Left colon (tissue), 2 donors: ENCODE measurements around the gene FLOT2. TPM values are rescaled to one million over a fixed set of nuclear protein-coding genes. Genes with fewer than 3 reads are reported as not detected.
"Not testable (repeated sequence)": the region's sequence is repeated elsewhere in the genome, so short reads cannot be mapped to it uniquely, and the experiment has no call there.

Experiments used
- ATAC-seq: fragments of 200-7000 bp; cut with Tn5 transposase; one replicate; pipeline ENCODE4 v1.9.1; 2020; ENCODE audit warnings: mild to moderate bottlenecking, moderate library complexity
- DNase-seq, 2 donors: peaks; one replicate each; pipeline ENCODE4 v3.0.0-alpha.2; 2020
- intact Hi-C, 2 donors: fragments of 100-400 bp; cut with DNase I in 1 of 2; cut with micrococcal nuclease in 1 of 2; formaldehyde crosslinking; loops; one replicate each; pipeline versions ENCODE4 v1.11.2 to v1.14.0; 2022; cut with DNase I, micrococcal nuclease
- total RNA-seq, 2 donors: library from RNA; stranded (reverse); fragmentation: NEBNext Ultra II Directional; extraction: Animal tissue kit (Norgen Biotek cat#: 25700); gene quantifications; one replicate each; pipeline ENCODE4 v1.2.1, GENCODE V29; 2021
- donor health status: DM: no; HTN: no; CAD: no.
- donor health status: DM: yes; HTN: yes; CAD: no.

Gene FLOT2
- total RNA-seq, 2 donors from 2014 or later = 82.4 to 91.5 TPM

GRCh38 chr17:28883967-28884702, 13.4 kb downstream of the FLOT2 start:
- no peak for DNase-seq
- intact Hi-C loops = no loop called here
- ATAC-seq = no peak

DNA sequence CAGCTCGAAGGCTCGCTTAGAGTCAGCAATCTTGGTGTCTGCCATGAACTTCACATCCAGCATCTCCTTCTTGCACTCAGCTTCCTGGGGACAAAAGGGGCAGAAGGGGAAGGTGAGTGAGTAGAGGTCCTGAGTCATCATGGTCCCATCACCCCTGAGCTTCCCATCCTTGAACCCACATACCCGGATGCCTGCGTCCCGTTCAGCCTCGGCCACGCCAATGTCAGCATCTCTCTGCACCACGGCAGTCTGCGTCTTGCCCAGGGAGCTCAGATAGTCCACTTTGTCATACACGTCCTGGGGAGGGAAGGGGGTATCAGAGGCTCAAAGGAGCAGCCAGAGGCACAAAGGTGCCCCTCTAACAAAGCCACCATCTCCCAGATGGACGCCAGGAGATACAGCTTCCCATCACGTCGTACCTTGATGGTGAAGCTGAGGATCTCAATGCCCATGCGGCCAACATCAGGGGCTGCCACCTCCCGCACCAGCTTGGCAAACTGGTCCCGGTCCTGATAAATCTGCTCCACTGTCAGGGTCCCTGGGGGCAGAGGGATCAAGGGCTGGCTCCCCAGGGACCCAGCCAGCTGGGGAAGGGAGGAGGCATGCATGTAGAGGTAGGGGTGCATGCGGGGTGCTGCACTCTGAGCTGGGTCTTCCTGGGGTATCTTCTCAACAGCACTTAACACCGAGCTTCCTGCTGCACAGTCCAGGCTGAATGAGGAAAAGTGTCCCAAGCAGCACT, 15.2 kb downstream of the FLOT2 start:
- DNase-seq = no peak
- intact Hi-C loops = no loop called here
- ATAC-seq = no peak

GRCh38 chr17:28881533-28882056, 15.9 kb downstream of the FLOT2 start:
- DNase-seq (no peak), ATAC-seq (no peak)
- intact Hi-C loops = no loop called here

GRCh38 chr17:28880572-28880945, 17.0 kb downstream of the FLOT2 start:
- ATAC-seq (no peak), DNase-seq (no peak)
- intact Hi-C loops = no loop called here

- DNase-seq (no peak), ATAC-seq (no peak)
- intact Hi-C loops = no loop called here
These were observed 17.5 kb downstream of the FLOT2 start for GRCh38 chr17:28879886-28880571.

DNA sequence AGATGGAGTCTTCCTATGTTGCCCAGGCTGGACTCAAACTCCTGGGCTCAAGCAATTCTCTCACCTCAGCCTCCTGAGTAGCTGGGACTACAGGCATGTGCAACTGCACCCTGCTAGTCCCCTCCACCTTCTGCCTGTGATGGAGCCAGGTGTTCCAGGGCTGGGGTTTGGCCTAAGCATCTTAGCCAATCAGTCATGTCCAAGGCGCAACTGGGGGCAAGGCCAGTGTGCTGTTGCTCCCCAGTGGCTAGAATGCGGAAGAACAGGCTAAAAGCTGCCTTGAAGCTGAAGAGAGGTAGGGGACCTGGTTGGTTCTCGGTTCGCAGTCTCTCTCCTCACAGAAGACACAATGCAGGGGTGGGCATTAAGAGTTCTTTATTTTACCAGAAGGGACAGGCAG, 18.6 kb downstream of the FLOT2 start:
- DNase-seq (no peak), ATAC-seq (peak; percentile 92)
- intact Hi-C loops = no loop called here

- ATAC-seq = no peak
- intact Hi-C loops = no loop called here
- DNase-seq = no peak
These were observed 19.2 kb downstream of the FLOT2 start for GRCh38 chr17:28878158-28878910.

DNA sequence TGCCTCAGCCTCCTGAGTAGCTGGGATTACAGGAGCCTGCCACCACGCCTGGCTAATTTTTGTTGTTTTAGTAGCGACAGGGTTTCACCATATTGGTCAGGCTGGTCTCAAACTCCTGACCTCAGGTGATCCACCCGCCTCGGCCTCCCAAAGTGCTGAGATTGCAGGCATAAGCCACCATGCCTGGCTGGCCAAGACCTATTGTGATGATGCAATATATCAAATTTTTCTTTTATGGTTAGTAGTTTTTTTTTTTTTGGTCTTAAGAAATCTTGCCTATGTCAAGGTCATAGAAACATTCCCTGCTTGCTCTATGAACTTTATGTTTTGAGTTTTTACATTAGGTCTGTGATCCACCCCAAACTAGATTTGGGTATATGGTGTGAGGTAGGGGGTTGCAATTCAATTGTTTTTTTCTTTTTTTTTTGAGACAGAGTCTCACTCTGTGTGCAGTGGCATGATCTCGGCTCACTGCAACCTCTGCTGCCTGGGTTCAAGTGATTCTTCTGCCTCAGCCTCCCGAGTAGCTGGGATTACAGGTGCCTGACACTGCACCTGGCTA, 20.3 kb downstream of the FLOT2 start:
- DNase-seq, ATAC-seq, intact Hi-C loops: not testable (repeated sequence)

DNA sequence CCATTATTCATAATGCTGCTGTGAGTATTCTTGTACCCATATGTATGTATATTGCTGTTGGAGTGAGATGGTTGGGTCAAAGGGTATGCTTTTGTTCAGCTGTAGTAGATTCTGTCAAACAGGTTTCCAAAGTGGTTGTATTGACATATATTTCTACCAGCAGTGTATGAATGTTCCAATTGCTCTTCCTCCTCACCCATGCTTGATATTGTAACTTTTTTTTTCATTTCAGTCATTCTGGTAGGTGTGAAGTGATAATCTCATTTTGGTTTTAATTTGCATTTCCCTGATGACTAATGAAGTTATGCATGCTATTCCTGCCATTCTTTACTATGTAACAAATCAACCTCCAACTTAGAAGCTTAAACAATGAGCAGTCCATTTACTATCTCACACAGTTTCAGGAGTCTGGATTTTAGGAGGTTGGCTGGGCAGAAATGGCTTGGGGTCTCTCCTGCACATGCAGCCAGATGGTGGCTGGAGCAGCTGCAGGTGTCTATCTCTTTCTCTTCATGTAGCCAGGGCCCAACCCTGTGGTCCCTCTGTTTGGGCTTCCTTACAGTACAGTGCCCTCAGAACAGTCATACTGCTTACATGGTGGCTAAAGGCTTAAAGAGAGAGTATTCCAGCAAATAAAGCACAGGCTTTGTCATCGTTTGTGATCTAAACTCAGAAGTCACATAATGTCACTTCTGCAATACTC, 21.5 kb downstream of the FLOT2 start:
- intact Hi-C loops = no loop called here
- ATAC-seq = no peak
- no peak for DNase-seq

GRCh38 chr17:28874750-28875149, 22.8 kb downstream of the FLOT2 start:
- DNase-seq (no peak), ATAC-seq (no peak)
- intact Hi-C loops = no loop called here

- ATAC-seq (no peak), DNase-seq (no peak)
- intact Hi-C loops = no loop called here
These were observed 23.7 kb downstream of the FLOT2 start for GRCh38 chr17:28873839-28874238.

DNA sequence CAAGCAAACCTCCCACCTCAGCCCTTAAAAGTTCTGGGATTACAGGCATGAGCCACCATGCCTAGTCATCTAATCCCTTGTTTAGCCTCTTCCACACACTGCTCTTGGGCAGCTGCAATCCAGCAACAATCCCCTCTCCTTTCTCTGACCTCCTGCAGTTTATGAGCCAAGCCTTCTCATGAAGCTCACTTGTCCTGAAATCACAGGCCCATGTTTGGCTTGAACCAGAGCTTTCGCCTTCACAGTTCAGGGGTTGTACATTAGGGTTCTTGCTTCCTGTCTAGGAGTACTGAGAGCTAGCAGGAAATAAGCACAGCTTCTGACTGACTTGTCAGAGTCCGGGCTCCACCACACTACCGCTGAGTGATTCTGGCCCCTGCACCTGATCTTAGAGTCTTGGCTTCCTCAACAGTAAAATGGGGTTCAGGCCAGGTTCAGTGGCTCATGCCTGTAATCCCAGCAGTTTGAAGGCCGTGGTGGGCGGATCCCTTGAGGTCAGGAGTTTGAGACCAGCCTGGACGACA, 26.4 kb downstream of the FLOT2 start:
- ATAC-seq = no peak
- intact Hi-C loops = no loop called here
- DNase-seq = no peak

DNA sequence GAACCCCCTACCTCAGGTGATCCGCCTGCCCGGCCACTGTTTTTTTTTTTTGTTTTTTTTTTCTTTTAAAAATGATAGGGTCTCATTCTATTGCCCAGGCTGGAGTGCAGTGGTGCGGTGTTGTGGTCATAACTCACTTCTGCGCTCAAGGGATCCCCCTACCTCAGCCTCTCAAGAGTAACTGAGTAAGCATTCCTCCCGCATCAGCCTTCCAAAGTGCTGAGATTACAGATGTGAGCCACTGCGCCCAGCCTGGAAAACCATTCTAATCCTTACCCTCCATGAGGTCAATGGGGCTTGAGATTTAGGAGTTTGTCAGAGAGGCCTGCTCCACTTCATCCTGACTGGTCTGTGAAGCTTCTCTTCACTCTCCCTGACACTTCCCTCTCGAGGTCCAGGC, 30.3 kb downstream of the FLOT2 start:
- DNase-seq (no peak), ATAC-seq (no peak)
- intact Hi-C loops = no loop called here

- peak; percentile 47 for ATAC-seq
- intact Hi-C loops = no loop called here
- DNase-seq = no peak
These were observed 31.4 kb downstream of the FLOT2 start for GRCh38 chr17:28865946-28866752.

- intact Hi-C loops = no loop called here
- ATAC-seq (peak; percentile 95), DNase-seq (peak; percentile 74 to 79)
These were observed 32.3 kb downstream of the FLOT2 start for GRCh38 chr17:28864991-28865849.

GRCh38 chr17:28863953-28864352, 33.6 kb downstream of the FLOT2 start:
- intact Hi-C loops = no loop called here

More at GRCh38 chr17:28863953-28864352, 33.6 kb downstream of the FLOT2 start:
- ATAC-seq (no peak), DNase-seq (no peak)
